HG02798 (cell line): ENCODE data around the gene KDSR.

Experiments
- ATAC-seq: cut with Tn5 transposase; IDR thresholded peaks from one replicate; pipeline ENCODE4 v1.9.1; 2021; ENCODE audit warnings: mild to moderate bottlenecking; ENCODE audit not compliant: unreplicated experiment, poor library complexity

Gene KDSR

GRCh38 chr18:63367053-63367953 is at the start of gene KDSR:
Gene KDSR, minus strand, starts transcription at chr18:63367206. Its CDS starts 88 bp downstream, at chr18:63367118.
- ATAC-seq, result peak; percentile 92

- no peak for ATAC-seq
Observed at GRCh38 chr18:63412953-63413352, 45.9 kb upstream of the KDSR start.

DNA sequence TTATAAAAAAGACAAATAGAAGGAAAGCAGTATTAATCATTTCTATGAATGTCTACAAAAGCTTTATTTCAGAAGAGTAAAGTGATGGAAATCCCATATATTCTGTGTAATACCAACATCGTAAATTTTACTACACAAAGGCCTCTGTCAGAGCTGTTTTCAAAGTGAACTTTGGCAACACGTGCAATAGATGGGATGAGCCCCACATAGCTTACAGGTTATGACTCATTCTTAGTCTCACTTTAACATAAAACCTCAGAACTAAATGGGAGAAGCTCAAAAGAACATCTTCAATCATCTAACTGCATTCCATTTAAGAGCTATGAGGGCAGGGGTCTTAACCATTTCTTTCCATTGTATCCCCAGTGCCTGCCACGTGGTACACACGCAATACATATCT is 43.8 kb upstream of the KDSR start:
- no peak for ATAC-seq

DNA sequence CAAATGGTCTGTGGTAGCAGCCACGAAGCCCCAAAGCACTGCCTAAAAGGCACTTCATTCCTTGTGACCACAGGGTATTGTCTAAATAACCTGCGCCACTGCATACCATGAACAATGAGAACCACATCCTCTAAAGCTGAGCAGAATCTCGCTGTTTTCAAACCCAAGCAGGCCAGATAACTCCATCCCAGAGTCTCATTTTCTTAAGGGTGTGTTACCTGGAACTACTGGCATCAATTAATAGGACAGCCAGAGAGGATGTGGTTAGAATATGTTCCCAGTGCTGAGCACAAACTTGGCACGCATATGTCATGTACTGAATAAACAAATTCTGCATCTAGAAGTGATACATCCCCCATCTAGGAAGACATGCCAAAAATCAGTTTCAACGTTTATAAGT is 42.3 kb upstream of the KDSR start:
- no peak for ATAC-seq

DNA sequence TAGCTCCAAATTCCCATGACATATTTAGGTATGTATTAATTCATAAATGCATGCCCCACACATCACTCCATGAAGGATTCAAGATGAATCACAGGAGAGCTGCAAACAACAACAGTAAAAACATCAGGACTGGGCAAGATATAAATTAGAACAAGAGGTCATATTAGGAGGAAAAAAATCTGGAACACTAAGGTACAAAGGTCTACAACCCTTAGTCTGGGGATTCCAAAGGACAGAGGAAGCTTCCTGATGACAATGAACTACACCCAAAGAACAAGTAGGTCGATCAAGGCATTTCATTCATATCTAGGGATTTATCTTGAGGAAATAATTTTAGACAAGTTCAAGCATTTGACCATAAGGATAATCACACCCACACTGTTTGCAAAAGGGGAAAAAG is 40.7 kb upstream of the KDSR start:
- no peak for ATAC-seq

GRCh38 chr18:63405986-63406385 is 39.0 kb upstream of the KDSR start:
- ATAC-seq, result no peak

DNA sequence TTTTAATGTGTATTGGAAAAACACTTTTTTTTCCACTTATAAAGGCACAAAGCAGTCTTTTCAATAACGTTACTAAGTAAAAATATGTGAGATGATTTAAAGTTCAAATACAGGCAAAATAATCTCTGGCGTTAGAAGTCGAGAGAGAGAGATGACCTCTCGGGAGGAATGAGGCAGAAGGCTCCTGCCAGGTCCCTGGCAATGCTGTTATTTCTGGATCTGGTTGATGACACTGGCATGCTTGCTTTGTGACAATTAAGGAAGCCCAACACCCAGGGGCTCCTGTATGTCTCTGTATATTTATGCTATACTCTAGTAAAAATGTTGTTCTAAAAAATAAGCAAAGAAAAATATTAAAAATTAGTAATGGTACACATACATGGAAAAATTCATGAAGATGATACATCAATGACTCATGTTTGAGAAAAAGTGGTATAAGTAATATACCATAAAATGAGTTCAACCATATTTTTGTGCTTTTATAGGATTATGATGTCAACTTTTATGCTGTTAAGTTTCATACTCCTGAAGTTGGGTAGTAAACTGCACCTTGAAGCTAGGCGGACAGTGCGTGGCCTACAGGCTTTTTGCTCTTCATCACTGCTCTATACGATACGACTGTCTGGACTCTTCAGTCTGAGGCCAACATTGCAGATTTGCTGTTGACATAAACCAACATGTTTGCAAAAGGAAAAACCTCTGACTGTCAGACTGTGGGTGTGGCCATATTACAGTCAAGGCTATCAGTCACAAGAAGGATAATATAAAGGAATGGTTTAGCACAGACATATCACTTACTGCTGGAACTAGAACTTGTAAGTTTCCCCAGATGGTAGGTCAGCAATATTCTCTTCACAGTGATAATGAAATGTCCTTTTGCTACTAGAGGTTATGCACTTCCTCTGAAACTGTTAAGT is 35.5 kb upstream of the KDSR start:
- ATAC-seq, result no peak

GRCh38 chr18:63399300-63399699 is 32.3 kb upstream of the KDSR start:
- no peak for ATAC-seq

- ATAC-seq, result no peak
Observed at GRCh38 chr18:63397349-63397748, 30.3 kb upstream of the KDSR start.

DNA sequence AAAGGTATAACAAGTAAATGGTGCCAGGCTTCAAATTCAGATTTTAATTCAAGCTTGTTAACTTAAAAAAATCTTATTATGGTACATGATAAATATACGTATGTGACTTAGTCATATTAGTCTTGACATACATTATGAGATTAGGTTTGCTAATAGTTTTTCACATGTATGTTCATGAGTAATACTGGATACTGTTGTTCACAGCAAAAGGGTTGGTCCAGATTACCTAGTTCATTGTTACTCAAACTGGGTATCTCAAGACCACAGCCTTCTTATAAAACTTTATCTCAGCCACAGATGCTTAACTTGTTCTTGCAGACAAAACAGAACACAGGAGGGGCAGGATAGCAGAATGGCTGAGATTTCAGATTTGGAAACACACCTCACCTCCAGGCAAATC is 28.5 kb upstream of the KDSR start:
- no peak for ATAC-seq

GRCh38 chr18:63394954-63395353 is 27.9 kb upstream of the KDSR start:
- ATAC-seq, result no peak

DNA sequence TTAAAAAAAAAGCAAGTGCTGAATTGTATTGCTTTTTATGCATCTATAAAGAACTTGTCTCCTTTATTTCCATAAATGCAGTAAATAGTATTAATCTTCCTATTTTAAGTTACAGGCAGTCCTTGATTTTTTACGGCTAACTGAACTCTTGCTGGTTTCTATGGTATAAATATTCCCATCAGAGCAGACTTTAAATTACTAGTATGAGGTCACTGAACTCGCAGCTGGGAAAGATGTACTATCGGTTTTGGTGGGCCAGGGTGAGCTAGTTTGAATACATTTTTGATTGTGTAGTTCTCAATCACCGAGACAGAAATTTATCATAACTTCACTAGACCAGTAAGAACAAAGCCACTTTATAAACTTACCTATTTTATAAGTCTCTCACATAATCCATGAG is 20.9 kb upstream of the KDSR start:
- no peak for ATAC-seq

DNA sequence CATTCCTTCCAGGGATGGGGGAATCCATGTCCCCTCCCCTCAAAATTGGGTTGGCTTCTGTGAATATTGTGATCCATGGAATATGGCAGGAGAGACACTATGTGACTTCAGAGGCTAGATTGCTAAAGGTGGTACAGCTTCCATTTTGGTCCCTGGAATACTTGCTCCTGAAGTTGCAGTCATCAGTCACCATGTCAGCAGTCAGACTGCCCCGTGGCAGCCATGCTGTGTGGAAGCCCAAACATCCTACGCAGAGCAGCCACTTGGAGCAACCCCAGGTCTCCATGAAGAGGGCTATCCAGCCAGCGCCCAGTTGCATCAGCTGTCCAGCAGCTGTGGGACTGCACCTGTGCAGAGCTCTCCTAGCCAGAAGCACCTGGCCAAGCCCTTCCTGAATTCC is 15.8 kb upstream of the KDSR start:
- no peak for ATAC-seq

GRCh38 chr18:63379639-63379962 is 12.6 kb upstream of the KDSR start:
- ATAC-seq, result no peak

- no peak for ATAC-seq
Observed at GRCh38 chr18:63378919-63379638, 12.1 kb upstream of the KDSR start.

DNA sequence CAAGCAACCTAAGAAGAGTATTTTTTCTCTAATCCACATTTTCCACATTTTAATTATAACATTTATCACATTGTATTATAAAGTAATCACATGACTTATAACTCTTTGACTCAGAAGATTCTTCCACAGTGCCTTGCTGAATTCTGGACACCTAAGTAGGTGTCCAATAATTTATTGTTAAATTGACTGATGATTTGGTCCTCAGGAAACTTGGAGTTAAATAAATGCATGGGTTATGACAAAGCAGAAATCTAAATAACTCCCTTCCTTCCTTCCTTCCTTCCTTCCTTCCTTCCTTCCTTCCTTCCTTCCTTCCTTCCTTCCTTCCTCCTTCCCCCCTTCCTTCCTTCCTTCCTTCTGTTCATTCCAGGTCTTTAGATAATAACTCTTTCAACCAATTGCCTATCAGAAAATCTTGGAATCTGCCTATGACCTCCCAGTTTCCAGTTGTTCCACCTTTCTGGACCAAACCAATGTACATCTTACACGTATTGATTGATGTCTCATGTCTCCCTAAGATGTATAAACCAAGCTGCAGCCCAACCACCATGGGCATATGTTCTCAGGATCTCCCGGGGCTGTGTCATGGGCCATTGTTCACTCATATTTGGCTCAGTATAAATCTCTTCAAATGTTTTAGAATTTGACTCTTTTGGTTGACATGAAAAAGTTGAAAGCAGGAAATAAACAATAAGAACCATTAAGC is 10.4 kb upstream of the KDSR start:
- no peak for ATAC-seq

DNA sequence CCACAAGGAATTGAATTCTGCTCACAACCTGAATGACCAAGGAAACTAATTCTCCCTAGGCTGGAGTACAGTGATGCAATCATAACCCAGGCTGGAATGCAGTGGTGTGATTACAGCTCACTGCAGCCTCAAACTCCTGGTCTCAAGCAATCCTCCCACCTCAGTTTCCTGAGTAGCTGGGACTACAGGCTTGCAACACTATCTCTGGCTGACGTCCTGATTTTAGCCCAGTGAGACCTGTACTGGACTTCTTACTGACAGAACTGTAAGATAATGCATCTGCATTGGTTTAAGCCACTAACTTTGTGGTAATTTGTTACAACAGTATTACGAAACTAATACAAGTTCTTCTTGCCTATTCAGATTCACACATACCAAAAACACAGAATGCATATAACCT is 9.5 kb upstream of the KDSR start:
- no peak for ATAC-seq

GRCh38 chr18:63374540-63374939 is 7.5 kb upstream of the KDSR start:
- ATAC-seq, result no peak

DNA sequence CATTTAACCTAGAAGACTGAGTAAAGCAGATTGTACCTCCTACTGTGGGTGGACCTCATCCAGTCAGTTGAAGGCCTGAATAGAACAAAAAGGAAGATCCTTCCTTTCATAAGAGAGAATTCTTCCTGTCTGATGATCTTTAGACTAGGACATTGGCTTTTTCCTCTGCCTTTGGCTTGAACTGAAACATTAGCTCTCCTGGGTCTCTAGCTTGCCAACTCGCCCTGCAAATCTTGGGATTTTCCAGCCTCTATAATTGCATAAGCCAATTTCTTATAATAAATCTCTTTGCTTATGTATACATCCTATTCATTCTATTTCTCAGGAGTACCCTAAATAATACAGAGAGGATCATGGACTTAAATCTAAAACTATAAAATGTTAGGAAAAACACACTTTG is 6.2 kb upstream of the KDSR start:
- ATAC-seq, result no peak

GRCh38 chr18:63368611-63369010 is 1.6 kb upstream of the KDSR start:
- no peak for ATAC-seq
